HUDEP-2 (cell line): ENCODE results near the gene EVA1A.
A peak's percentile ranks its signal among the peaks of the same experiment; 100 is the strongest.

Experiments
- DNase-seq, 76 experiments: peaks; one replicate each; lab custom pipeline; 2025; ENCODE audit not compliant: unreplicated experiment in 76 of 76; lab: John Stamatoyannopoulos, UW

Gene EVA1A

GRCh38 chr2:75545387-75545786 is 15.4 kb downstream of the EVA1A start:
- no peak for DNase-seq

DNA sequence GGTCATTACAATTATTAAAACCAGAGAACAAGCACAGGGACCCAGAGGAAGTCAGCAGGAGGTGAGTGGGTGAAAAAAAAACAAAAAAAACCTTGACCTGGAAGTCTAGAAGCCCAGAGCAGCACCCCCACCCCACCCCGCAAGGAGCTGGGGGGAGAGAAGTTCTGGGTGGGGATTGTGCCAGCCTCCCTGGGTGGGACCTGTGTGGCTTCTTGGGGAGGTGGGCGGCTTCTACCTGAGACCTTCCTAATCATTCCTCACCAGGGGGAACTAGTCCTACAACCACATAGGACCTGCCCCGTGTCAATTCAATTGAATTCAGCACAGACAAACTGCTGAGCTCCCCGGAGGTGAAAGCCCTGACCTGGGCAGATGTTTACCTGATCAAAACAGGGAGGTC is 17.3 kb downstream of the EVA1A start:
- no peak for DNase-seq

- no peak for DNase-seq
These were observed 19.3 kb downstream of the EVA1A start for GRCh38 chr2:75541430-75541829.

GRCh38 chr2:75540994-75541393 is 19.7 kb downstream of the EVA1A start:
- DNase-seq = no peak

DNA sequence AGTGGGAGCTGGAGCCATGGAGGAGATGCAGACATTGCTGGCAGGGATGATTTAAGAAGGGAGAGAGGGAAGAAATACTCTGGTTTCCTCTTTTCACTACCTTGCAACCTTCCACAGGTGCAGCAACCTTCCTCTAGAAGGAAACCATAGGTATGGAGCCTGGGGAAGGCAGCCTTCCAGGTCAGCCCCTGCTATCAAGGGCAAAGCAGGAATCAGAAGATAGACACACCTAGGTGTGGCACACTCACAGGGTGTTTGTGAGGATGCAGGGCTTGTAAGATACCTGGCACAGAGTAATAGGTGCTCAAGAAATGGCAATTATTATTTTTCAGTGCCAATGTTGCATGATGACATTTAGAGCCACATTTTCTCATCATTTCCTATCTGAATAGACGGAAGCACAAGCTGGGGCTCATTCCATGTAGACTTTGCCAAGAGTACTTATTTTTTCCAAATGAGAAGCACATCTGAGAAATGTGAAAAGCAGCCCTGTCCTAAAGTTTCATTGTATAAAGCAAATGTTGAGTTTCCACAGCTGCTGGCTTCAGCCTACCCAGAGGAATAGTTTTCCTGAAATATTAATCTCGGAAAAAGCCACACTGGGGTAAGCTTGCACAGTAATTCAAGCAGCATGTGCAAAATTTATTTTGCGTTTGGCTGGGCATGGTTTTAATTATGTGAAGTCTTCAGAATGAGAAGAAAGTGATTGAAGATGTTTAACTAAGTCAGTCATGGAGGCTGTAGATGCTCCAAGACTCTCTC is 20.6 kb downstream of the EVA1A start:
- DNase-seq = no peak

- no peak for DNase-seq
These were observed 21.9 kb downstream of the EVA1A start for GRCh38 chr2:75538521-75539490.

- no peak for DNase-seq
These were observed 23.1 kb downstream of the EVA1A start for GRCh38 chr2:75537658-75538057.

DNA sequence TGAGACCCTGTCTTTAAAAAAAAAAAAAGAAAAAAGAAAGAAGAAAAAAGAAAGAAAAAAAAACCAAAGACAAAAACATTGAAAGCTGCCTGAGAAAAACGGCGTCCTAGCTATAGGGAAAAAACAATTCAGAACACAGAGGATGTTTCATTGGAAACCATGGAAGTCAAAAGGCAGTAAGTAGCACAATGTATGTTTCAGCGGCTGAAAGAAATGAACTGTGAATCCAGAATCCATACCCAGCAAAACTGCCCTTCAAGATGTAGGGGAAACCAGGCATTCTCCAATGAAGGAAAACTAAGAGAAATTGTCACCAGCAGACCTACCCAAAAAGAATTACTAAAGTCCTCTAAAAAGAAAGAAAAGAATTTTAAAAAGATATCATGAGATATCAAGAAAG is 27.6 kb downstream of the EVA1A start:
- DNase-seq = no peak

DNA sequence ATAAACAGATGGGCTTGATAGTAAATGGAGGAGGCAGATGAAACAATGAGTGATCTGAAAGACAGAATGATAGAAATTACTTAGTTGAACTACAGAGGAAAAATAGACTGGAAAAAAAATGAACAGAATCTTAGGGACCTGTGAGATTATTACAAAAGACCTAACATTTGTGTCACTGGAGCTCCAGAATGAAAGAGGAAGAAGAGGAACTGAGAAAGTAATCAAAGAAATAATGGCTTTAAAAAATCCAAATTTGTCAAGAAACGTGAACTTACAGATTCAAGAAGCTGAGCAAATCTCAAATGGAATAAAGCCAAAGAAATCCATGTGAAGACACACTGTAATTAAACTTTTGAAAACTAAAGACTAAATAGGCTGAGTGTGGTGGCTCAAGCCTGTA is 28.3 kb downstream of the EVA1A start:
- no peak for DNase-seq

DNA sequence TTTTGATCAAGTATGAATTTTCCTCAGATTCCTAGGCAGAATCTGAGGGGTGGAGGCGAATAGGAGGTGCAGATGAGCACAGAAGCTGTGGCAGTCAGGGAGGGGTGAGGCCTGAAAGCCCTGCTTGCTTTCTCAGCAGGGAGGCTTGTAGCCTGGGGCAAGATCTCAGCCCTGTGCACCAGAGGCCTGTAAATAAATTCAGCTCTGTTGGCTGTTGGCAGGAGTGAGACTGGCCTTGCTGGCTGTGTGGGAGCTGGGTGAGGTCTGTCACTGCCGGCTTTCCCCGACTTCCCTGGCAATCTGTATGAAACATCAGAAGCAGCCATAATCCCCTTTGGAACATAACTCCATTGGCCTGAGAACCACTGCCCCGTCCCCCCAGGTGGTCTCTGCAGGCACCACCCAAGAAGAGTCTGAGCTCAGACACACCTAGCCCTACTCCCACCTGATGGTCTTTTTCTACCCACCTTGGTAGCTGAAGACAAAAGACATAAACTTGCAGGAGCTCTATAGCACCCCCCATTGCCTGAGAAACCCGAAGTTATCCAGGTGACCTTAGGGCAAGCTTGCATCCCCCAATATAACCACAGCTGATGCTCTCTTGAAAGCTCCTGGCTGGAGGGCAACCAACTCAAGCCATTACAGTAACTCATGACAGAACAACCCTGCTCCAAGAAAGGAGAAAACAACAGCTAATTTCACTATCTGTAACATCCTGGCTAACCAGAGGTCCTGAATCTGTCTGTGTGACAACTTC is 32.3 kb downstream of the EVA1A start:
- DNase-seq = no peak

DNA sequence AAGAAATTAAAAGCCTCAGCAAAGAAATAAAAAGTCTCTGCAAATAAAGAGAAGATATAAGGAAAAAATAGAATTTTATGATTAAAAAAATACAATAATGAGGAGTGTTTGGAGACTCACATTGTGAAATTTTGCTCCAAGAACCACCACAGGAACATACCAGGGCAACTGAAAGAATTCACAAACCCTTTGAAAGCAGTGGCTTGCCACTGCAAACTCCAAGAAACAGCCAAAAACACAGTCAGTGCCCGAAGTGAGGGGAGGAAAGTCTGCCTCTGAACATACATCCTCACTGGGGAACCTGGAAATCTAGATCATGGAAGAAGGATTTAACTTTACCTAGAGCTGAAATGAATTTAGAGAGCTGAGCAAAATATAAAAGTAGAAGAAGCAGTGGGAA is 33.1 kb downstream of the EVA1A start:
- DNase-seq = no peak

DNA sequence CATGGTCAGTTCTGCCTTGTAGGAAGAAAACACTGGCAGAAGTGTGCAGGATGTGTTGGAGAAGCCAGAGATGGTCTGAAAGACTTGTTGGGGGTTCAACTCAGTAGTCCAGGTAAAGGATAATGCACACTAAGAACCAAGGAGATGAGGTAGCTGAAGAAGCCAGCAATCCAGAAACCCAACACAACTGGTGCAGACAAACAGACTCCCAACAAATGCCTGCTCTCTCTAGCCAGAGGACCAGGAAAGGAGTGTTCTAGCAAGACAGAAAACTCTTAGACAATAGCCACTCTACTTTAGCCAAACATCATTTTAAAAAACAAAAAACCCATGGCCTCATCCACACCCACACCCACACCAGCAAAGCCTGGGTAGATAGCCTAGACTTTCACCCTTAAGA is 33.9 kb downstream of the EVA1A start:
- no peak for DNase-seq

- DNase-seq = no peak
These were observed 35.1 kb downstream of the EVA1A start for GRCh38 chr2:75525434-75526310.

GRCh38 chr2:75524276-75524911 is 36.3 kb downstream of the EVA1A start:
- no peak for DNase-seq

- DNase-seq = peak in 1 of 76 experiments; percentile 2
These were observed 37.1 kb downstream of the EVA1A start for GRCh38 chr2:75523313-75524275.

GRCh38 chr2:75522543-75523312 is 38.0 kb downstream of the EVA1A start:
- DNase-seq = no peak

DNA sequence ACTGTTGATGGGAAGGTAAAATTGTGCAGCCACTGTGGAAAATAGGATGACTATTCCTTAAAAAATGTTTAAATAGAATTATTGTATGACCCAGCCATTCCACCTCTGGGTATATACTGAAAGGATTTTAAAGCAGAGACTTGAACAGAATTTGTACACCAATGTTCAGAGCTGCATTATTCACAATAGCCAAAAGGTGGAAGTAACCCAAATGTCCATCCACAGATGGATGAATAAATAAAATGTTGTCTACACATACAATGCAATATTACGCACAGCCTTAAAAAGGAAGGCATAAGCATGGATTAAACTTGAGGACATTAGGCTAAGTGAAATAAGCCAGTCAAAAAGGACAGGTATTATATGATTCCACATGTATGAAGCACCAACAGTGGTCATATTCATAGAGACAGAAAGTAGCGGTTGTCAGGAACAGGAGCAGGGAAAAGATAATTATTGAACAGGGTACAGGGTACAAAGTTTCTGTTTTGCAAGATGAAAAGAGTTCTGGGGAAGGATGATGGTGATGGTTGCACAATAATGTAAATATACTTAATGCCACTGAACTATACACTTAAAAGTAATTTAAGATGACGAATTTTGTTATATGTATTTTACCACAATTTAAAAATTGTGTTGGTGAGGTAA is 39.4 kb downstream of the EVA1A start:
- DNase-seq = no peak
